Vagina (tissue), 2 donors: Measurements from ENCODE around the gene CREB5.

Experiments used
- CTCF ChIP-seq, 3 experiments: fragments of 450-650 bp in 2 of 3; fragments of 200-600 bp in 1 of 3; sonication (generic) in 1 of 3; IDR thresholded peaks; one replicate each; pipeline ENCODE4 v1.5.1; 2017 to 2019; ENCODE audit warnings: antibody characterized with exemption in 3 of 3, mild to moderate bottlenecking in 2 of 3, moderate library complexity in 2 of 3
- POLR2A ChIP-seq, 2 donors: fragments of 450-650 bp; IDR thresholded peaks; one replicate each; pipeline ENCODE4 v1.6.1; 2017; ENCODE audit warnings: antibody characterized with exemption in 2 of 2, mild to moderate bottlenecking in 2 of 2, moderate library complexity in 2 of 2

- TF ChIP-seq CTCF (IDR thresholded peaks at IDR 0.05) (no peak), POLR2A (IDR thresholded peaks at IDR 0.05) (no peak)
Measured at GRCh38 chr7:28405662-28406061, 6.7 kb upstream of the CREB5 start.
